H1 (cell line): ENCODE measurements around the gene DSTYK. TPM values are rescaled to one million over a fixed set of nuclear protein-coding genes. Genes with fewer than 3 reads are reported as not detected.

ENCODE experiments used
- CTCF ChIA-PET: fragments of 300-600 bp; sonication (Branson Sonifier 250); formaldehyde crosslinking; loops from one replicate; lab custom pipeline; 2021; ENCODE audit not compliant: partially characterized antibody; lab: Charles Lee
- POLR2A ChIA-PET: fragments of 300-600 bp; sonication (Branson Sonifier 250); formaldehyde crosslinking; loops from one replicate; lab custom pipeline; 2021; ENCODE audit warnings: inconsistent platforms; ENCODE audit not compliant: partially characterized antibody; lab: Charles Lee
- DNase-seq, 2 experiments: peaks; one replicate each; pipeline versions ENCODE4 v3.0.0 to v3.0.0-alpha.2; 2010 to 2022; ENCODE audit warnings: low spot score in 2 of 2, low read depth in 1 of 2, mixed read lengths in 1 of 2
- FAIRE-seq: peaks from 2 replicates; lab custom pipeline; 2011; peaks lifted over from hg19 to GRCh38; lab: Jason Lieb, UNC
- H2AFZ ChIP-seq: 2 replicates; pipeline ENCODE4 v1.8.1; 2012; ENCODE audit warnings: low read length, inconsistent platforms
- H2AK5ac ChIP-seq: 2 replicates; pipeline ENCODE4 v1.6.1; 2013; ENCODE audit warnings: low read depth, low read length
- H2BK120ac ChIP-seq: replicated peaks from 2 replicates; pipeline ENCODE3; 2013; ENCODE audit warnings: low read depth, low read length, inconsistent platforms
- H2BK12ac ChIP-seq: 2 replicates; pipeline ENCODE4 v1.6.1; 2013; ENCODE audit warnings: low read depth, low read length
- H2BK15ac ChIP-seq: 2 replicates; pipeline ENCODE4 v1.6.1; 2013; ENCODE audit warnings: low read length
- H2BK20ac ChIP-seq: 2 replicates; pipeline ENCODE4 v1.6.1; 2013; ENCODE audit warnings: low read length
- H2BK5ac ChIP-seq: 2 replicates; pipeline ENCODE4 v1.6.1; 2013; ENCODE audit warnings: low read depth, low read length
- H3K14ac ChIP-seq: 2 replicates; pipeline ENCODE4 v1.6.1; 2013; ENCODE audit warnings: inconsistent platforms; ENCODE audit not compliant: insufficient read length
- H3K18ac ChIP-seq: 2 replicates; pipeline ENCODE4 v1.6.1; 2013; ENCODE audit warnings: low read length; ENCODE audit errors: extremely low read depth
- H3K23ac ChIP-seq: 2 replicates; pipeline ENCODE4 v1.6.1; 2013; ENCODE audit warnings: inconsistent platforms; ENCODE audit not compliant: insufficient read length
- H3K23me2 ChIP-seq: 2 replicates; pipeline ENCODE4 v1.6.1; 2013; ENCODE audit warnings: low read depth, low read length
- H3K27ac ChIP-seq: 2 replicates; pipeline ENCODE4 v1.6.1; 2011; ENCODE audit warnings: low read depth, low read length, inconsistent platforms
- H3K27me3 ChIP-seq, 4 experiments: replicated peaks in 1 of 4; 1 replicate in 1 of 4; 2 replicates in 3 of 4; pipeline versions ENCODE4 v1.6.1 to v1.8.1; 2011 to 2013; ENCODE audit warnings: low read length in 3 of 4, mild to moderate bottlenecking in 3 of 4, inconsistent platforms in 2 of 4, mixed read lengths in 2 of 4, moderate library complexity in 1 of 4; ENCODE audit not compliant: control insufficient read depth in 3 of 4, insufficient read depth in 3 of 4; ENCODE audit errors: extremely low read depth in 1 of 4
- H3K36me3 ChIP-seq, 4 experiments: 2 replicates each; pipeline versions ENCODE4 v1.6.1 to v1.8.1; 2011 to 2013; ENCODE audit warnings: mild to moderate bottlenecking in 4 of 4, low read length in 3 of 4, moderate library complexity in 2 of 4, control low read depth in 1 of 4, inconsistent platforms in 1 of 4; ENCODE audit not compliant: insufficient read depth in 4 of 4, control insufficient read depth in 2 of 4
- H3K4ac ChIP-seq: replicated peaks from 2 replicates; pipeline ENCODE3; 2013; ENCODE audit warnings: low read length, low read depth, mixed read lengths, inconsistent platforms; ENCODE audit not compliant: insufficient read length
- H3K4me1 ChIP-seq, 4 experiments: replicated peaks in 1 of 4; 1 replicate in 1 of 4; 2 replicates in 3 of 4; pipeline versions ENCODE4 v1.6.1 to v1.8.1; 2011 to 2013; ENCODE audit warnings: low read length in 3 of 4, inconsistent platforms in 2 of 4, mixed read lengths in 1 of 4; ENCODE audit not compliant: insufficient read depth in 4 of 4, control insufficient read depth in 3 of 4
- H3K4me2 ChIP-seq, 2 experiments: 2 replicates each; pipeline versions ENCODE4 v1.6.1 to v1.8.1; 2011 to 2013; ENCODE audit warnings: low read depth in 2 of 2, low read length in 2 of 2, control low read depth in 1 of 2, inconsistent platforms in 1 of 2, mild to moderate bottlenecking in 1 of 2; ENCODE audit not compliant: insufficient read depth in 1 of 2
- H3K4me3 ChIP-seq, 4 experiments: fragments of 200-600, 300-600 bp in 1 of 4; sonication (generic), shearing (Covaris generic), sonication (Bioruptor Twin) in 1 of 4; 2 replicates each; pipeline versions ENCODE4 v1.5.1 to v1.8.1; 2011 to 2016; ENCODE audit warnings: low read length in 4 of 4, low read depth in 3 of 4, control low read depth in 2 of 4, inconsistent platforms in 2 of 4, mild to moderate bottlenecking in 2 of 4, mixed read lengths in 1 of 4, moderate library complexity in 1 of 4; ENCODE audit not compliant: insufficient read depth in 2 of 4; ENCODE audit errors: extremely low read depth in 1 of 4
- H3K56ac ChIP-seq: replicated peaks from 2 replicates; pipeline ENCODE3; 2013; ENCODE audit warnings: low read depth, mild to moderate bottlenecking, mixed read lengths, low read length, inconsistent platforms; ENCODE audit not compliant: insufficient read length
- H3K79me1 ChIP-seq: 2 replicates; pipeline ENCODE4 v1.6.1; 2013; ENCODE audit warnings: low read depth, low read length, control low read depth
- H3K79me2 ChIP-seq, 2 experiments: 2 replicates each; pipeline versions ENCODE4 v1.6.1 to v1.8.1; 2012 to 2013; ENCODE audit warnings: low read length in 2 of 2, mild to moderate bottlenecking in 2 of 2, inconsistent platforms in 1 of 2; ENCODE audit not compliant: insufficient read depth in 2 of 2, control insufficient read depth in 1 of 2
- H3K9ac ChIP-seq, 4 experiments: replicated peaks in 1 of 4; 1 replicate in 1 of 4; 2 replicates in 3 of 4; pipeline versions ENCODE4 v1.6.1 to v1.8.1; 2011 to 2013; ENCODE audit warnings: low read depth in 3 of 4, low read length in 3 of 4, control low read depth in 2 of 4, mild to moderate bottlenecking in 2 of 4, moderate library complexity in 2 of 4, inconsistent platforms in 1 of 4; ENCODE audit errors: extremely low read depth in 1 of 4
- H3K9me3 ChIP-seq, 2 experiments: 2 replicates each; pipeline versions ENCODE4 v1.6.1 to v1.8.1; 2012 to 2013; ENCODE audit warnings: mild to moderate bottlenecking in 2 of 2, moderate library complexity in 2 of 2, control low read depth in 1 of 2, inconsistent platforms in 1 of 2, low read depth in 1 of 2, low read length in 1 of 2, mixed read lengths in 1 of 2; ENCODE audit not compliant: insufficient read depth in 2 of 2
- H4K20me1 ChIP-seq, 2 experiments: replicated peaks in 1 of 2; 2 replicates each; pipeline versions ENCODE3 to v1.8.1; 2011 to 2013; ENCODE audit warnings: inconsistent platforms in 2 of 2, low read length in 2 of 2, mild to moderate bottlenecking in 1 of 2; ENCODE audit not compliant: insufficient read depth in 2 of 2, control insufficient read depth in 1 of 2
- H4K5ac ChIP-seq: 2 replicates; pipeline ENCODE4 v1.6.1; 2013; ENCODE audit warnings: low read length, low read depth, mixed read lengths, inconsistent platforms; ENCODE audit not compliant: insufficient read length
- H4K8ac ChIP-seq: 2 replicates; pipeline ENCODE4 v1.8.0; 2013; ENCODE audit warnings: mild to moderate bottlenecking, moderate library complexity, low read length, inconsistent platforms; ENCODE audit not compliant: insufficient read depth; ENCODE audit errors: extremely low read depth
- H4K91ac ChIP-seq: replicated peaks from 2 replicates; pipeline ENCODE3; 2013; ENCODE audit warnings: low read length, mixed read lengths, inconsistent platforms; ENCODE audit not compliant: insufficient read length
- CEBPB ChIP-seq: IDR thresholded peaks from 2 replicates; pipeline ENCODE4 v1.6.1; 2012; ENCODE audit warnings: low read depth, low read length
- JUN ChIP-seq: IDR thresholded peaks from 2 replicates; pipeline ENCODE4 v1.6.1; 2011; ENCODE audit warnings: low read depth, mild to moderate bottlenecking, improper control_type of control experiment, low read length
- KDM5A ChIP-seq: fragments of 200-600 bp; IDR thresholded peaks from 2 replicates; pipeline ENCODE4 v1.7.1; 2012; ENCODE audit warnings: mild to moderate bottlenecking, low read length, inconsistent platforms, mixed read lengths
- RNF2 ChIP-seq: fragments of 200-900, 300-1000 bp; sonication (generic); IDR thresholded peaks from 2 replicates; pipeline ENCODE4 v1.7.1; 2016; ENCODE audit warnings: borderline replicate concordance, low read depth, mild to moderate bottlenecking, antibody characterized with exemption, low read length; ENCODE audit not compliant: poor library complexity, severe bottlenecking; ENCODE audit errors: missing control alignments
- SIRT6 ChIP-seq: IDR thresholded peaks from one replicate; pipeline ENCODE4 v1.7.1; 2012; ENCODE audit warnings: low read length, inconsistent platforms
- TEAD4 ChIP-seq: IDR thresholded peaks from 2 replicates; pipeline ENCODE4 v1.6.1; 2012; ENCODE audit warnings: low read depth, low read length, inconsistent platforms, mixed read lengths
- WGBS, 2 experiments: shearing (Covaris generic) in 1 of 2; methylation state at CpG; one replicate each; pipeline versions ENCODE4 v1.1.6 to v1.1.7; 2013 to 2015; ENCODE audit warnings: low lambda C conversion rate in 2 of 2, mixed read lengths in 2 of 2, inconsistent platforms in 1 of 2, low coverage in 1 of 2, missing lambda C conversion rate in 1 of 2; ENCODE audit not compliant: insufficient replicate concordance in 2 of 2, insufficient coverage in 1 of 2, insufficient read length in 1 of 2; ENCODE audit errors: extremely low coverage in 1 of 2, missing lambda C conversion rate in 1 of 2; 5-methylcytosine and 5-hydroxymethylcytosine counted together
- polyA plus RNA-seq, 7 experiments: library from polyadenylated mRNA; depleted of rRNA in 3 of 7; stranded (reverse) in 5 of 7; unstranded in 2 of 7; fragments of >200 nt in 5 of 7; fragments of 200-250 nt in 2 of 7; gene quantifications; 1 replicate in 5 of 7; 2 replicates in 1 of 7; 4 replicates in 1 of 7; pipeline versions ENCODE4 v1.2.1 to v1.2.3, GENCODE V29; 2011 to 2013; ENCODE audit warnings: missing spikeins in 2 of 7, mixed read lengths in 2 of 7
- total RNA-seq: library from RNA; stranded (reverse); fragmentation: NEBNext Ultra II Directional; extraction: Animal tissue kit (Norgen Biotek cat#: 25700); gene quantifications from 2 replicates; pipeline ENCODE4 v1.2.1, GENCODE V29; 2021
- TF ChIP-seq, protein P1 (sequence below): IDR thresholded peaks from 2 replicates; pipeline ENCODE4 v1.6.1; 2012; ENCODE audit warnings: inconsistent platforms

Gene DSTYK
- total and polyA plus RNA-seq, 2 of the 8 experiments (the other 6 are each of a cell fraction or from before 2014, with no cell fraction given): 2.7 to 8.5 TPM

DNA sequence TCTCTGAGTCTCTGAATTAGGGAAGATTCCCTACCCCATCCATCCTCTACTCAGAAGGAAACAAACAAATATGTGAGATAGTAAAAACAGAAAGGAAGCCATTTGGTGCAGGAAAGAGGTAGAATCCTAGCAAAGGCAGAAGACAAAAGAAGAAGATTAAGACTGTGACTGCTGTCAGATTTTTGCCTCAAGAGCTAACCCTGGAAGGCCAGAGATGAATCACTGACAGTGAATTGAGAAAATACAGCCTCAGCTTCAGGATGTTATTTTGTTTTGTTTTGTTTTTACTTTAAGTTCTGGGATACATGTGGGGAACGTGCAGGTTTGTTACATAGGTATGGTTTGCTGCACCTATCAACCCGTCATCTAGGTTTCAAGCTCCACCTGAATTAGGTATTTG, 31.7 kb downstream of the DSTYK start:
- H2AFZ ChIP-seq: no peak overlapping the region
- WGBS, 2 experiments: 96% methylated on average over 2 of the region's 2 CpGs; no CpG with 5 or more reads in 1 of the 2 experiments
- no peak overlapping the region for H2BK20ac ChIP-seq
- no peak overlapping the region for H4K5ac ChIP-seq
- H2BK120ac ChIP-seq: no peak overlapping the region
- H3K9me3 ChIP-seq: no peaks in the 10 kb centered on the region
- H4K91ac ChIP-seq: no peak overlapping the region
- no peak for DNase-seq
- H3K56ac ChIP-seq: no peak overlapping the region
- no peak overlapping the region for H3K18ac ChIP-seq
- H3K79me2 ChIP-seq: no peaks in the 10 kb centered on the region
- no peak overlapping the region for H2BK12ac ChIP-seq
- no peak overlapping the region for H3K23ac ChIP-seq
- no peak overlapping the region for H3K14ac ChIP-seq
- no peak overlapping the region for H2AK5ac ChIP-seq
- H3K36me3 ChIP-seq: no peaks in the 10 kb centered on the region; a peak in 2 of 8 replicates
- H3K4me1 ChIP-seq: no peaks in the 10 kb centered on the region
- H3K23me2 ChIP-seq: no peaks in the 10 kb centered on the region
- no peak overlapping the region for H3K27ac ChIP-seq
- no peak for FAIRE-seq
- ChIA-PET POLR2A (no interaction called here), CTCF (interaction anchor here (1.1 to 1.2 kb wide), 2 partner anchors 22 to 39 kb away, joined by 3 to 6 read pairs; no protein-coding TSS in a partner anchor)
- H2BK5ac ChIP-seq: no peak overlapping the region
- H3K4me2 ChIP-seq: no peak overlapping the region
- H3K4me3 ChIP-seq: no peak overlapping the region
- no peak overlapping the region for H2BK15ac ChIP-seq
- H4K20me1 ChIP-seq: peaks cover 0 to 1% of the 10 kb centered on the region in 2 experiments
- H3K27me3 ChIP-seq: no peaks in the 10 kb centered on the region
- H3K79me1 ChIP-seq: peaks cover 2% of the 10 kb centered on the region; the same call in 1 of the 2 replicates
- TF ChIP-seq RNF2 (no peak), TEAD4 (no peak), JUN (no peak), KDM5A (no peak), SIRT6 (no peak), CEBPB (no peak)
- TF ChIP-seq, protein P1, sequence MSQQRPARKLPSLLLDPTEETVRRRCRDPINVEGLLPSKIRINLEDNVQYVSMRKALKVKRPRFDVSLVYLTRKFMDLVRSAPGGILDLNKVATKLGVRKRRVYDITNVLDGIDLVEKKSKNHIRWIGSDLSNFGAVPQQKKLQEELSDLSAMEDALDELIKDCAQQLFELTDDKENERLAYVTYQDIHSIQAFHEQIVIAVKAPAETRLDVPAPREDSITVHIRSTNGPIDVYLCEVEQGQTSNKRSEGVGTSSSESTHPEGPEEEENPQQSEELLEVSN: no peak
- no peak overlapping the region for H4K8ac ChIP-seq
- no peak overlapping the region for H3K9ac ChIP-seq
- H3K4ac ChIP-seq: no peak overlapping the region
